ENCODE data around the gene ADCY9. TPM values are rescaled to one million over a fixed set of nuclear protein-coding genes. Genes with fewer than 3 reads are reported as not detected.

The ADCY9 gene
- polyA plus RNA-seq, 3 donors: 0.44 to 9.3 (median 0.67) TPM

DNA sequence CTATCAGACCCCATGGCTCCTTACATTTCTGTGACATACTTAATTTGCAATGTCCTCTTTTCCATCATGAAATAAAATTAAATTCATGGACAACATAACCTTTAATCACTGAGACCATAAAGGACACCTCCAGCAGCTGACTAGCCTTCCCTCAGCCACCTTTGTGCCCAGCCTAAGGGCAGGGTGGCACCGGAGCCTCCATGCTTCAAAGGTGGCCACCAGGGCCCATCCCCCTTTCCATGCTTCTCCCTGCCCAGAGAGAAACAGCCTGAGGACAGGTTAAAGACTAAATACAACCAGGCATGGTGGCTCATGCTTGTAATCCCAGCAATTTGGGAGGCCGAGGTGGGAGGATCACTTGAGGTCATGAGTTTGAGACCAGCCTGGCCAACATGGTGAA is 94.3 kb downstream of the ADCY9 start:
- H2AFZ ChIP-seq (ENCODE audit: insufficient read depth, low read depth, low read length, poor library complexity, severe bottlenecking): no peak overlapping the region
- 100% methylated on average over 2 of the region's 2 CpGs for WGBS (ENCODE audit: insufficient coverage)
- no peak overlapping the region for H3K4me3 ChIP-seq (replicated peaks in 1 of 3; ENCODE audit: low read depth in 2 of 3, low read length in 3 of 3)
- Mint-ChIP-seq H3K27me3 (ENCODE audit: low read depth in 3 of 3) (peaks cover 0 to 3% (median 2%) of the 10 kb centered on the region in 3 donors), H3K4me1 (peaks cover 28% of the 10 kb centered on the region), H3K9me3 (peaks cover 2 to 7% (median 4%) of the 10 kb centered on the region in 7 donors), H3K36me3 (peaks cover 12 to 21% of the 10 kb centered on the region in 2 donors), H3K27ac (peak overlapping the region in 1 of 7 donors; percentile 6), H3K4me3 (no peak overlapping the region)
- H3K4me2 ChIP-seq (replicated peaks; ENCODE audit: extremely low read depth, low read length, poor library complexity, severe bottlenecking): no peak overlapping the region
- TF ChIP-seq, protein P1, sequence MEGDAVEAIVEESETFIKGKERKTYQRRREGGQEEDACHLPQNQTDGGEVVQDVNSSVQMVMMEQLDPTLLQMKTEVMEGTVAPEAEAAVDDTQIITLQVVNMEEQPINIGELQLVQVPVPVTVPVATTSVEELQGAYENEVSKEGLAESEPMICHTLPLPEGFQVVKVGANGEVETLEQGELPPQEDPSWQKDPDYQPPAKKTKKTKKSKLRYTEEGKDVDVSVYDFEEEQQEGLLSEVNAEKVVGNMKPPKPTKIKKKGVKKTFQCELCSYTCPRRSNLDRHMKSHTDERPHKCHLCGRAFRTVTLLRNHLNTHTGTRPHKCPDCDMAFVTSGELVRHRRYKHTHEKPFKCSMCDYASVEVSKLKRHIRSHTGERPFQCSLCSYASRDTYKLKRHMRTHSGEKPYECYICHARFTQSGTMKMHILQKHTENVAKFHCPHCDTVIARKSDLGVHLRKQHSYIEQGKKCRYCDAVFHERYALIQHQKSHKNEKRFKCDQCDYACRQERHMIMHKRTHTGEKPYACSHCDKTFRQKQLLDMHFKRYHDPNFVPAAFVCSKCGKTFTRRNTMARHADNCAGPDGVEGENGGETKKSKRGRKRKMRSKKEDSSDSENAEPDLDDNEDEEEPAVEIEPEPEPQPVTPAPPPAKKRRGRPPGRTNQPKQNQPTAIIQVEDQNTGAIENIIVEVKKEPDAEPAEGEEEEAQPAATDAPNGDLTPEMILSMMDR (IDR thresholded peaks at IDR 0.05): no peak
- no peak overlapping the region for H3K9ac ChIP-seq (ENCODE audit: insufficient read depth, low read length, poor library complexity, severe bottlenecking)
- peaks cover under 1 to 5% of the 10 kb centered on the region in 2 donors for H3K9me3 ChIP-seq (replicated peaks in 1 of 2; ENCODE audit: control insufficient read depth in 1 of 2, insufficient read depth in 1 of 2, low read length in 2 of 2)
- no peak for DNase-seq
- H3K4me1 ChIP-seq (ENCODE audit: control insufficient read depth in 1 of 2, insufficient read depth in 2 of 2, low read length in 2 of 2): peaks cover 29% of the 10 kb centered on the region in 2 donors
- H3K79me2 ChIP-seq (ENCODE audit: insufficient read depth, low read length): peaks cover 5% of the 10 kb centered on the region
- intact Hi-C loops (cut with micrococcal nuclease): no loop called here
- peaks cover 0 to 2% of the 10 kb centered on the region in 2 donors for H3K36me3 ChIP-seq (replicated peaks in 1 of 2; ENCODE audit: control insufficient read depth in 1 of 2, insufficient read depth in 2 of 2, low read length in 2 of 2)
- H3K27me3 ChIP-seq (ENCODE audit: control insufficient read depth in 2 of 2, insufficient read depth in 2 of 2, low read length in 2 of 2): no peaks in the 10 kb centered on the region
- no peak overlapping the region for H3K27ac ChIP-seq (ENCODE audit: low read depth in 1 of 2, low read length in 2 of 2)
- no peaks in the 10 kb centered on the region for H4K20me1 ChIP-seq (ENCODE audit: insufficient read depth, low read length)

DNA sequence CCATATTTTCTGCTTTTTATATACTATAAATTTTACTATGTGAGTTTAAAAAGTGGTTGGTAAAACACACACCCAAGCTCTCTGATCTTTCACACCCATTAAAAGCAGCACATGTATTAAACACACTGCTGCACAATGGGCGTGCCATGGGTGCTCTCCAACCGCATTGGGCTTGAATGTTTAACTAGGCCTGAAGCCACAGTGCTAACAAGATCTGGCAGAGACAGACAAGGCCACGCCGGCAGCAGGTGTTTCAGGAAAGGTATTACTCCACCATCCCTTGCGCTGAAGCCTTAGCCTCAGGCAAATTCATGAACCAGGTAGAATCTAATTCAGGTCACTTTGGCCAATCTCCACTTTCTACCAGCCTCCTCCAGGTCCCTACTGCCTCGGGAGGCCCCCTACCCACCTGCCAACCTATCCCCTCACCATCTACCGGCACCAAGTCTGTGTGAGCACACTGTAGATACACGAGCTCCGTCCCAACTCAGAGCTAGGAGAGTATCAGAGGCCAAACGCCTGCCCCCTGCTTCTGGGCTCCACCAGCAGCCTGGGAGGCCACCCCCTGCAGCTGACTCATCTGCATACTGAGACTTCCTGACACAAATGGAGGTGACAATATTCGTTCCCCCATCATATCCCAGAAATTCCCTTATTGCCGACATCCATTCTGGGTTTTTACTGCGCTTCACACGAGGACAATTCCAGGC is 95.0 kb downstream of the ADCY9 start:
- Histone ChIP-seq H3K9me3 (replicated peaks in 1 of 2; ENCODE audit: control insufficient read depth in 1 of 2, insufficient read depth in 1 of 2, low read length in 2 of 2) (no peaks in the 10 kb centered on the region), H3K4me1 (ENCODE audit: control insufficient read depth in 1 of 2, insufficient read depth in 2 of 2, low read length in 2 of 2) (peaks cover 33 to 36% of the 10 kb centered on the region in 2 donors), H4K20me1 (ENCODE audit: insufficient read depth, low read length) (no peaks in the 10 kb centered on the region), H2AFZ (ENCODE audit: insufficient read depth, low read depth, low read length, poor library complexity, severe bottlenecking) (no peak overlapping the region), H3K9ac (ENCODE audit: insufficient read depth, low read length, poor library complexity, severe bottlenecking) (no peak overlapping the region), H3K79me2 (ENCODE audit: insufficient read depth, low read length) (peaks cover 5% of the 10 kb centered on the region), H3K4me3 (replicated peaks in 1 of 3; ENCODE audit: low read depth in 2 of 3, low read length in 3 of 3) (no peak overlapping the region), H3K36me3 (replicated peaks in 1 of 2; ENCODE audit: control insufficient read depth in 1 of 2, insufficient read depth in 2 of 2, low read length in 2 of 2) (peaks cover 0 to 2% of the 10 kb centered on the region in 2 donors), H3K4me2 (replicated peaks; ENCODE audit: extremely low read depth, low read length, poor library complexity, severe bottlenecking) (no peak overlapping the region), H3K27ac (ENCODE audit: low read depth in 1 of 2, low read length in 2 of 2) (no peak overlapping the region), H3K27me3 (ENCODE audit: control insufficient read depth in 2 of 2, insufficient read depth in 2 of 2, low read length in 2 of 2) (no peaks in the 10 kb centered on the region)
- intact Hi-C loops (cut with micrococcal nuclease): no loop called here
- TF ChIP-seq, protein P1 (IDR thresholded peaks at IDR 0.05): no peak
- peaks cover 7 to 14% of the 10 kb centered on the region in 2 donors for H3K36me3 Mint-ChIP-seq
- no peak overlapping the region for H3K4me3 Mint-ChIP-seq
- H3K27me3 Mint-ChIP-seq (ENCODE audit: low read depth in 3 of 3): peaks cover 0 to 3% (median 2%) of the 10 kb centered on the region in 3 donors
- H3K27ac Mint-ChIP-seq: peak overlapping the region in 2 of 7 donors; percentile 6 to 46
- H3K9me3 Mint-ChIP-seq: peaks cover 0 to 6% (median 0%) of the 10 kb centered on the region in 7 donors
- peaks cover 33% of the 10 kb centered on the region for H3K4me1 Mint-ChIP-seq
- 79% methylated on average over 14 of the region's 14 CpGs for WGBS (ENCODE audit: insufficient coverage)
- no peak for DNase-seq

Data from CD14-positive monocyte (primary cell).